Measurements from ENCODE around the gene THSD4.

DNA sequence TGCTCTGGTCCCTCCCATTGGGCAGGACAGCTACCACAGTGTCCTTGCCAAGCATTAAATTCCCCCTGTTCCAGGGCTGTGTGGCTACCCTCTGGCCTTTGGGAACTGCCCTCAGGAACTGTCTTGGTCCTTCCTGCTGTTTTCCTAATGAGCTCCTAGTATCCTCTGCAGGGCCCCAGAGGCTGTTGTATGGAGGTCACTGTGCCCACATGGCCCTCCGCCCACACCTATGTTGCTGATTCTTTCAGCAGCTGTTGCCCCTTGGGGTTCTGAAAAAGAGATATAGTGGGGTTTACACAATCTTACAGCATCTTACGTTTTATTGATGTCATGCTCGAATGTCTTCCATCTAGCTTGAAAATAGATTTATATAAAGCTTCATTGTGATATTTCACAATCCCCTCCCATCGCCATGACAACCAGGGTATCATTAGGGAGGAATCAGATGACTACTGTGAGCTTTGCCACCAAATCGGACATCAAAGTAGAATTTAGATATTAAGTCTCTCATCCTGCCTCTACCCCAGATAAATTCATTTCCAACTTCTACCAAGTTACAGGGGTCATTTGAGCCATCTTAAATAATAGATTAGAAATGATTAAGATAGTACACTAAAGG is 598.0 kb downstream of the THSD4 start:
- TF ChIP-seq, protein P1, sequence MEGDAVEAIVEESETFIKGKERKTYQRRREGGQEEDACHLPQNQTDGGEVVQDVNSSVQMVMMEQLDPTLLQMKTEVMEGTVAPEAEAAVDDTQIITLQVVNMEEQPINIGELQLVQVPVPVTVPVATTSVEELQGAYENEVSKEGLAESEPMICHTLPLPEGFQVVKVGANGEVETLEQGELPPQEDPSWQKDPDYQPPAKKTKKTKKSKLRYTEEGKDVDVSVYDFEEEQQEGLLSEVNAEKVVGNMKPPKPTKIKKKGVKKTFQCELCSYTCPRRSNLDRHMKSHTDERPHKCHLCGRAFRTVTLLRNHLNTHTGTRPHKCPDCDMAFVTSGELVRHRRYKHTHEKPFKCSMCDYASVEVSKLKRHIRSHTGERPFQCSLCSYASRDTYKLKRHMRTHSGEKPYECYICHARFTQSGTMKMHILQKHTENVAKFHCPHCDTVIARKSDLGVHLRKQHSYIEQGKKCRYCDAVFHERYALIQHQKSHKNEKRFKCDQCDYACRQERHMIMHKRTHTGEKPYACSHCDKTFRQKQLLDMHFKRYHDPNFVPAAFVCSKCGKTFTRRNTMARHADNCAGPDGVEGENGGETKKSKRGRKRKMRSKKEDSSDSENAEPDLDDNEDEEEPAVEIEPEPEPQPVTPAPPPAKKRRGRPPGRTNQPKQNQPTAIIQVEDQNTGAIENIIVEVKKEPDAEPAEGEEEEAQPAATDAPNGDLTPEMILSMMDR (IDR thresholded peaks at IDR 0.05; ENCODE audit: low read length), result no peak
- TF ChIP-seq EZH2 (optimal IDR thresholded peaks at IDR 0.05; ENCODE audit: low read depth, low read length), result no peak

Data from MM.1S (cell line).